Measurements from ENCODE around the gene EPS8L1.
"Not testable (repeated sequence)": the region's sequence is repeated elsewhere in the genome, so short reads cannot be mapped to it uniquely, and the experiment has no call there.

DNA sequence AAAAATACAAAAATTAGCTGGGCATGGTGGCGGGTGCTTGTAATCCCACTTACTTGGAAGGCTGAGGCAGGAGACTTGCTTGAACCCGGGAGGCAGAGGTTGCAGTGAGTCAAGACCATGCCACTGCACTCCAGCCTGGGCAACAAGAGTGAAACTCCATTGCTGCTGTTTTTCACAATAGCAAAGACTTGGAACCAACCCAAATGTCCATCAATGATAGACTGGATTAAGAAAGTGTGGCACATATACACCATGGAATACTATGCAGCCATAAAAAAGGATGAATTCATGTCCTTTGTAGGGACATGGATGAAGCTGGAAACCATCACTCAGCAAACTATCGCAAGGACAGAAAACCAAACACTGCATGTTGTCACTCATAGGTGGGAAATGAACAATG is 31.6 kb downstream of the EPS8L1 start:
- not testable (repeated sequence) for TF ChIP-seq EZH2 (IDR thresholded peaks at IDR 0.05); POLR2AphosphoS5 (IDR thresholded peaks at IDR 0.05; ENCODE audit: borderline replicate concordance, low read depth, low read length); FOXP2 (optimal IDR thresholded peaks at IDR 0.05; ENCODE audit: control extremely low read depth, extremely low read length, insufficient read depth)
